OCI-LY1 (cell line): ENCODE data around the gene FCN1.

ENCODE experiments used
- H2AFZ ChIP-seq: fragments of 200-600 bp; sonication (generic), shearing (Covaris generic); 2 replicates; pipeline ENCODE4 v1.6.0; 2014; ENCODE audit warnings: antibody characterized with exemption, mild to moderate bottlenecking, low read length
- H3F3A ChIP-seq: fragments of 200-600 bp; sonication (generic), shearing (Covaris generic); 2 replicates; pipeline ENCODE4 v1.6.0; 2014; ENCODE audit warnings: mild to moderate bottlenecking, antibody characterized with exemption, low read length, moderate library complexity; ENCODE audit not compliant: insufficient read depth
- H3K27ac ChIP-seq: fragments of 200-600 bp; sonication (generic); 2 replicates; pipeline ENCODE4 v1.5.1; 2014; ENCODE audit warnings: low read length, mixed run types, mild to moderate bottlenecking, low read depth; ENCODE audit not compliant: poor library complexity, severe bottlenecking
- H3K27me3 ChIP-seq: fragments of 200-600 bp; sonication (generic); 2 replicates; pipeline ENCODE4 v1.6.0; 2014; ENCODE audit warnings: antibody characterized with exemption, mild to moderate bottlenecking, low read length, moderate library complexity; ENCODE audit not compliant: insufficient read depth
- H3K36me3 ChIP-seq: fragments of 200-600 bp; sonication (generic); 2 replicates; pipeline ENCODE4 v1.6.1; 2014; ENCODE audit warnings: mild to moderate bottlenecking, antibody characterized with exemption, low read length, moderate library complexity, mixed read lengths; ENCODE audit not compliant: insufficient read depth
- H3K4me1 ChIP-seq: fragments of 200-600 bp; sonication (generic); 2 replicates; pipeline ENCODE4 v1.5.1; 2014; ENCODE audit warnings: mild to moderate bottlenecking, low read length, moderate library complexity; ENCODE audit not compliant: insufficient read depth, severe bottlenecking
- H3K4me2 ChIP-seq: fragments of 200-600 bp; sonication (generic), shearing (Covaris generic); 2 replicates; pipeline ENCODE4 v1.6.1; 2014; ENCODE audit warnings: low read length
- H3K4me3 ChIP-seq: fragments of 200-600 bp; sonication (generic); 2 replicates; pipeline ENCODE4 v1.5.1; 2014; ENCODE audit warnings: low read length, low read depth, mild to moderate bottlenecking, mixed read lengths; ENCODE audit not compliant: poor library complexity, severe bottlenecking
- H3K79me2 ChIP-seq: fragments of 200-600 bp; shearing (Covaris generic); 2 replicates; pipeline ENCODE4 v1.6.1; 2016; ENCODE audit warnings: mixed run types, low read length, mixed read lengths; ENCODE audit not compliant: insufficient read depth
- H3K9ac ChIP-seq: fragments of 200-600 bp; sonication (generic), shearing (Covaris generic); 2 replicates; pipeline ENCODE4 v1.6.1; 2014; ENCODE audit warnings: mild to moderate bottlenecking, low read length, mixed read lengths
- H3K9me2 ChIP-seq: fragments of 200-600 bp; sonication (generic), shearing (Covaris generic); 2 replicates; pipeline ENCODE4 v1.6.1; 2014; ENCODE audit warnings: low read depth, mild to moderate bottlenecking, low read length, mixed read lengths
- H3K9me3 ChIP-seq: fragments of 200-600 bp; shearing (Covaris generic); 2 replicates; pipeline ENCODE4 v1.6.1; 2014; ENCODE audit warnings: low read length, mixed read lengths
- H4K20me1 ChIP-seq: fragments of 200-600 bp; sonication (generic), shearing (Covaris generic); 2 replicates; pipeline ENCODE4 v1.6.0; 2016; ENCODE audit warnings: mild to moderate bottlenecking, low read length; ENCODE audit not compliant: insufficient read depth
- EZH2 ChIP-seq: fragments of 200-600 bp; sonication (generic), shearing (Covaris generic); IDR thresholded peaks from 2 replicates; pipeline ENCODE4 v1.8.0; 2017; ENCODE audit warnings: borderline replicate concordance, mixed run types, mild to moderate bottlenecking, antibody characterized with exemption, low read length, moderate library complexity, mixed read lengths
- TF ChIP-seq, protein P1 (sequence below): fragments of 200-600 bp; sonication (generic), shearing (Covaris generic); IDR thresholded peaks from 2 replicates; pipeline ENCODE4 v1.5.1; 2017; ENCODE audit warnings: mild to moderate bottlenecking, antibody characterized with exemption, low read length, moderate library complexity, mixed read lengths

FCN1 gene

DNA sequence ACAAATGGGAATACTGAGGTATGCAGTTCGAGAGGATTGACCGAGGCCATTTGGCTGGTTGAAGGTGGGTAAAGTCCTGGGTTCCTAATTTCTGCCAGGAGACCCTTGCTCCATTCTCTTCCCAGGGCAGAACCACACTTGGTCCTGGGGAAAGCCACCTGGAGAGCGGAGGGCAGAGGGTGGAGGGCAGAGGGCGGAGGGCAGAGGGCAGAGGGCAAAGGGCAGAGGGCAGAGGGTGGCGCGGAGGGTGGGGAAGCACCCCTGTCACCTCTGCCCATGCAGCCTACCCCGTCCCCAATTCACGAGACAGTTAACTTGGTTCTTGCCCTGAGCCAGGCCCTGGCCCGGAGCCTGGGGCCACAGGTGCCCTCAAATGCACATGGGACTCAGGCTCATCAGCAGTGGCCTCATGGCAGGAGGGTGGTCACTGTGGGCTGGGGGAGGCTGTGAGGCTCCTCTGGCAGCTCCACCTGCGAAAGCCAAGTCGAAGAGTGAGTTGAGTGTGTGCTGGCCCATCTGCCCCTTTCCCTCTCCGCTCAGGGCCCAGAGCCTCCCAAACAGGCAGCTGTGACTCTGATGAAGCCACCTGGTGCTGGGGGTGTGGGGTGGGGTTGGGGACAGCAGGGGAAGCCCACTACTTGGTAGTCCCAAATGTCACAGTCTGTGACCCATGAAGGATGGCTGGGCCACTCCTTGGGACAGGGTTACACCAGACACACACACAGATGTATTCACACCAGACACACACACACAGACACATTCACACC lies 28.0 kb upstream of the FCN1 start:
- H3F3A ChIP-seq: no peaks in the 10 kb centered on the region
- H3K4me3 ChIP-seq: no peak overlapping the region
- no peak overlapping the region for H2AFZ ChIP-seq
- no peaks in the 10 kb centered on the region for H3K79me2 ChIP-seq
- TF ChIP-seq, protein P1, sequence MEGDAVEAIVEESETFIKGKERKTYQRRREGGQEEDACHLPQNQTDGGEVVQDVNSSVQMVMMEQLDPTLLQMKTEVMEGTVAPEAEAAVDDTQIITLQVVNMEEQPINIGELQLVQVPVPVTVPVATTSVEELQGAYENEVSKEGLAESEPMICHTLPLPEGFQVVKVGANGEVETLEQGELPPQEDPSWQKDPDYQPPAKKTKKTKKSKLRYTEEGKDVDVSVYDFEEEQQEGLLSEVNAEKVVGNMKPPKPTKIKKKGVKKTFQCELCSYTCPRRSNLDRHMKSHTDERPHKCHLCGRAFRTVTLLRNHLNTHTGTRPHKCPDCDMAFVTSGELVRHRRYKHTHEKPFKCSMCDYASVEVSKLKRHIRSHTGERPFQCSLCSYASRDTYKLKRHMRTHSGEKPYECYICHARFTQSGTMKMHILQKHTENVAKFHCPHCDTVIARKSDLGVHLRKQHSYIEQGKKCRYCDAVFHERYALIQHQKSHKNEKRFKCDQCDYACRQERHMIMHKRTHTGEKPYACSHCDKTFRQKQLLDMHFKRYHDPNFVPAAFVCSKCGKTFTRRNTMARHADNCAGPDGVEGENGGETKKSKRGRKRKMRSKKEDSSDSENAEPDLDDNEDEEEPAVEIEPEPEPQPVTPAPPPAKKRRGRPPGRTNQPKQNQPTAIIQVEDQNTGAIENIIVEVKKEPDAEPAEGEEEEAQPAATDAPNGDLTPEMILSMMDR: no peak
- TF ChIP-seq EZH2: no peak
- H3K27ac ChIP-seq: no peak overlapping the region
- no peak overlapping the region for H3K4me2 ChIP-seq
- H3K27me3 ChIP-seq: peaks cover 14% of the 10 kb centered on the region
- H4K20me1 ChIP-seq: no peaks in the 10 kb centered on the region
- H3K9me2 ChIP-seq: no peaks in the 10 kb centered on the region
- H3K9me3 ChIP-seq: no peaks in the 10 kb centered on the region
- no peaks in the 10 kb centered on the region for H3K36me3 ChIP-seq
- no peak overlapping the region for H3K9ac ChIP-seq
- no peaks in the 10 kb centered on the region for H3K4me1 ChIP-seq

DNA sequence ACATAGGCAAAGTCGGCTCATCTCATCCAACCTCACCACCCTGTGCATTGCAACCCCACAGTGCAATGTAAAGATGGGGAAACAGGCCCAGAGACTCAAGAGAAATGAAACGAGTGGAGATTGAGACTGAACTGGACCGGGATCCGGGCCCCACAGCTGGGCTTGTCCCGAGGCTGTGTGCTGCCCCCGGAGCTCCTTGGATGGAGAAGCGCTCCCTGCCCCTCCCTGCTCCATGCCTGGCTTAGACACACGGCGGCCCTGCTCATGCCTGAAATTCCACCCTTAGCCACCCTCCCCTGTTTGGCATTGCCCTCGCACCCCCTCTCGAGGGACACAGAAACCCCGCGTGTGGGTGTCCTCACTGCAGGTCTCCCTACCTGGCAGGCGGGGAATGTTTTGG lies 27.2 kb upstream of the FCN1 start:
- H3K36me3 ChIP-seq: no peaks in the 10 kb centered on the region
- H3K79me2 ChIP-seq: no peaks in the 10 kb centered on the region
- H3K4me3 ChIP-seq: no peak overlapping the region
- no peak overlapping the region for H3K4me2 ChIP-seq
- no peak overlapping the region for H3K27ac ChIP-seq
- peaks cover 14% of the 10 kb centered on the region for H3K27me3 ChIP-seq
- TF ChIP-seq, protein P1: no peak
- TF ChIP-seq EZH2: no peak
- no peak overlapping the region for H2AFZ ChIP-seq
- no peaks in the 10 kb centered on the region for H4K20me1 ChIP-seq
- no peaks in the 10 kb centered on the region for H3K9me2 ChIP-seq
- H3K9ac ChIP-seq: no peak overlapping the region
- H3K4me1 ChIP-seq: no peaks in the 10 kb centered on the region
- no peaks in the 10 kb centered on the region for H3K9me3 ChIP-seq
- no peaks in the 10 kb centered on the region for H3F3A ChIP-seq

DNA sequence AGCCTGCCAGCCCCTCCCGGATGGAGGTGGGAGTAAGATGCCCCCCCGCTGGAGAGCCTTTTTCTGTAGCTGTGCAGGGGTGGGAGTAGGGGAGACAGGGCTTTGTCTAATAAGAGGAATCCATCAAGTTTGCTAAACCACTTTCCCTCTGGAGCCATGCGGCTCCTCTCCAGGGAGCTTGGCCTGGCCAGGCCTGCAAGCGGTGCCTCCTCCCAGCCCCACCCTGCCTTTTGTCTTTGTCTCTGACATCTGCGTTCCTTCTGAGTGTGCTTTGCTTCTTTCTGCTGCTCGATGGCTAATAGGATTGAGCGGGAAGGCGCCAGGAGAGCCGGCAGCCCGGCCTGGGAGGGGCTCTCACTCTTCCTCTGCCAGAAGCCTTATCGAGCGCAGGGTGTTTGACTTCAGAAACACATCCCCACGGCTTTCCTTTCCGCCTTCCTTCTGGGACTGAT lies 26.7 kb upstream of the FCN1 start:
- no peaks in the 10 kb centered on the region for H3K79me2 ChIP-seq
- TF ChIP-seq EZH2: no peak
- TF ChIP-seq, protein P1: no peak
- no peak overlapping the region for H3K4me2 ChIP-seq
- no peak overlapping the region for H3K27ac ChIP-seq
- peaks cover 14% of the 10 kb centered on the region for H3K27me3 ChIP-seq
- H2AFZ ChIP-seq: no peak overlapping the region
- H3F3A ChIP-seq: no peaks in the 10 kb centered on the region
- no peaks in the 10 kb centered on the region for H3K9me3 ChIP-seq
- no peaks in the 10 kb centered on the region for H3K4me1 ChIP-seq
- no peak overlapping the region for H3K9ac ChIP-seq
- H4K20me1 ChIP-seq: no peaks in the 10 kb centered on the region
- no peak overlapping the region for H3K4me3 ChIP-seq
- H3K9me2 ChIP-seq: no peaks in the 10 kb centered on the region
- no peaks in the 10 kb centered on the region for H3K36me3 ChIP-seq
